Measurements from ENCODE around the gene REEP6.

- TF ChIP-seq, protein P1, sequence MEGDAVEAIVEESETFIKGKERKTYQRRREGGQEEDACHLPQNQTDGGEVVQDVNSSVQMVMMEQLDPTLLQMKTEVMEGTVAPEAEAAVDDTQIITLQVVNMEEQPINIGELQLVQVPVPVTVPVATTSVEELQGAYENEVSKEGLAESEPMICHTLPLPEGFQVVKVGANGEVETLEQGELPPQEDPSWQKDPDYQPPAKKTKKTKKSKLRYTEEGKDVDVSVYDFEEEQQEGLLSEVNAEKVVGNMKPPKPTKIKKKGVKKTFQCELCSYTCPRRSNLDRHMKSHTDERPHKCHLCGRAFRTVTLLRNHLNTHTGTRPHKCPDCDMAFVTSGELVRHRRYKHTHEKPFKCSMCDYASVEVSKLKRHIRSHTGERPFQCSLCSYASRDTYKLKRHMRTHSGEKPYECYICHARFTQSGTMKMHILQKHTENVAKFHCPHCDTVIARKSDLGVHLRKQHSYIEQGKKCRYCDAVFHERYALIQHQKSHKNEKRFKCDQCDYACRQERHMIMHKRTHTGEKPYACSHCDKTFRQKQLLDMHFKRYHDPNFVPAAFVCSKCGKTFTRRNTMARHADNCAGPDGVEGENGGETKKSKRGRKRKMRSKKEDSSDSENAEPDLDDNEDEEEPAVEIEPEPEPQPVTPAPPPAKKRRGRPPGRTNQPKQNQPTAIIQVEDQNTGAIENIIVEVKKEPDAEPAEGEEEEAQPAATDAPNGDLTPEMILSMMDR (IDR thresholded peaks at IDR 0.05; ENCODE audit: insufficient read depth, low read length) = no peak
- TF ChIP-seq, protein P2, sequence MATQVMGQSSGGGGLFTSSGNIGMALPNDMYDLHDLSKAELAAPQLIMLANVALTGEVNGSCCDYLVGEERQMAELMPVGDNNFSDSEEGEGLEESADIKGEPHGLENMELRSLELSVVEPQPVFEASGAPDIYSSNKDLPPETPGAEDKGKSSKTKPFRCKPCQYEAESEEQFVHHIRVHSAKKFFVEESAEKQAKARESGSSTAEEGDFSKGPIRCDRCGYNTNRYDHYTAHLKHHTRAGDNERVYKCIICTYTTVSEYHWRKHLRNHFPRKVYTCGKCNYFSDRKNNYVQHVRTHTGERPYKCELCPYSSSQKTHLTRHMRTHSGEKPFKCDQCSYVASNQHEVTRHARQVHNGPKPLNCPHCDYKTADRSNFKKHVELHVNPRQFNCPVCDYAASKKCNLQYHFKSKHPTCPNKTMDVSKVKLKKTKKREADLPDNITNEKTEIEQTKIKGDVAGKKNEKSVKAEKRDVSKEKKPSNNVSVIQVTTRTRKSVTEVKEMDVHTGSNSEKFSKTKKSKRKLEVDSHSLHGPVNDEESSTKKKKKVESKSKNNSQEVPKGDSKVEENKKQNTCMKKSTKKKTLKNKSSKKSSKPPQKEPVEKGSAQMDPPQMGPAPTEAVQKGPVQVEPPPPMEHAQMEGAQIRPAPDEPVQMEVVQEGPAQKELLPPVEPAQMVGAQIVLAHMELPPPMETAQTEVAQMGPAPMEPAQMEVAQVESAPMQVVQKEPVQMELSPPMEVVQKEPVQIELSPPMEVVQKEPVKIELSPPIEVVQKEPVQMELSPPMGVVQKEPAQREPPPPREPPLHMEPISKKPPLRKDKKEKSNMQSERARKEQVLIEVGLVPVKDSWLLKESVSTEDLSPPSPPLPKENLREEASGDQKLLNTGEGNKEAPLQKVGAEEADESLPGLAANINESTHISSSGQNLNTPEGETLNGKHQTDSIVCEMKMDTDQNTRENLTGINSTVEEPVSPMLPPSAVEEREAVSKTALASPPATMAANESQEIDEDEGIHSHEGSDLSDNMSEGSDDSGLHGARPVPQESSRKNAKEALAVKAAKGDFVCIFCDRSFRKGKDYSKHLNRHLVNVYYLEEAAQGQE (IDR thresholded peaks at IDR 0.05; ENCODE audit: insufficient replicate concordance, low read depth) = no peak
- no peak for TF ChIP-seq POLR2AphosphoS5 (IDR thresholded peaks at IDR 0.05; ENCODE audit: low read depth)
These were observed 8.4 kb upstream of the REEP6 start for GRCh38 chr19:1482361-1483130.

Measured in HL-60 (cell line).